Measurements from ENCODE around the gene G6PC3. TPM values are rescaled to one million over a fixed set of nuclear protein-coding genes. Genes with fewer than 3 reads are reported as not detected.
A peak's percentile ranks its signal among the peaks of the same experiment; 100 is the strongest.
"Not testable (repeated sequence)": the region's sequence is repeated elsewhere in the genome, so short reads cannot be mapped to it uniquely, and the experiment has no call there.

G6PC3 gene
- total and polyA plus RNA-seq, 8 donors: 47.3 to 64.9 (median 51.6) TPM

DNA sequence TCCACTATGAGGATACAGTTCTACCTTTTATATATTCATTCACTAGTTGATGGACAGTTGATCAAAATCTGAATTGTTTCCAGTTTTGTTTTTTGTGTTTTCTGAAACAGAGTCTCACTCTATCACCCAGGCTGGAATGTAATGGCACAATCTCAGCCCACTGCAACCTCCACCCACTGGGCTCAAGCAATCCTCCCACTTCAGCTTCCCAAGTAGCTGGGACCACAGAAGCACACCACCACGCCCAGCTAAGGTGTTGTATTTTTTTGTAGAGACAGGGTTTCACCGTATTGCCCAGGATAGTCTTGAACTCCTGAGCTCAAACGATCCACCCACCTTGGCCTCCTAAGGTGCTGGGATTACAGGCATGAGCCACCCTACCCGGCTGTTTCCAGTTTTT, 25.0 kb upstream of the G6PC3 start:
- intact Hi-C loops (cut with DNase I): no loop called here

DNA sequence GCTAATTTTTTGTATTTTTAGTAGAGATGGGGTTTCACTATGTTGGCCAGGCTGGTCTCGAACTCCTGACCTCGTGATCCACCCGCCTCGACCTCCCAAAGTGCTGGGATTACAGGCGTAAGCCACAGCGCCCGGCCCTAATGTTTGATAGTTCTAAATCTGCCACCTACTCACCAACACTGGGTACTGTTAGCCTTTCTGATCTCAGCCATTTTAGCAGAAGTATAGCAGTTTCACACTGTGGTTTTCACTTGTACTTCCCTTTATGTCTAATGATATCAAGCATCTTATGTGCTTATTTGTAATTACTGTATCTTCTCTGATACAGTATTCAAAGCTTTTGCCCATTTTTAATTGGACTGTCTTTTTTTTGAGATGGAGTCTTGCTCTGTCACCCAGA, 23.6 kb upstream of the G6PC3 start:
- ATAC-seq; H3K27ac ChIP-seq; H3K4me3 ChIP-seq; DNase-seq; H3K9me3 ChIP-seq; intact Hi-C loops (cut with DNase I); H3K27me3 ChIP-seq: not testable (repeated sequence)
- H3K36me3 ChIP-seq: peaks cover 0 to 58% of the 10 kb centered on the region in 2 donors
- peaks cover 12 to 35% of the 10 kb centered on the region in 2 donors for H3K4me1 ChIP-seq

More for the DNA sequence above, 25.0 kb upstream of the G6PC3 start:
- ATAC-seq (no peak), DNase-seq (no peak)
- peaks cover 17 to 47% of the 10 kb centered on the region in 2 donors for H3K4me1 ChIP-seq
- H3K27ac ChIP-seq: no peak overlapping the region
- TF ChIP-seq, protein P1, sequence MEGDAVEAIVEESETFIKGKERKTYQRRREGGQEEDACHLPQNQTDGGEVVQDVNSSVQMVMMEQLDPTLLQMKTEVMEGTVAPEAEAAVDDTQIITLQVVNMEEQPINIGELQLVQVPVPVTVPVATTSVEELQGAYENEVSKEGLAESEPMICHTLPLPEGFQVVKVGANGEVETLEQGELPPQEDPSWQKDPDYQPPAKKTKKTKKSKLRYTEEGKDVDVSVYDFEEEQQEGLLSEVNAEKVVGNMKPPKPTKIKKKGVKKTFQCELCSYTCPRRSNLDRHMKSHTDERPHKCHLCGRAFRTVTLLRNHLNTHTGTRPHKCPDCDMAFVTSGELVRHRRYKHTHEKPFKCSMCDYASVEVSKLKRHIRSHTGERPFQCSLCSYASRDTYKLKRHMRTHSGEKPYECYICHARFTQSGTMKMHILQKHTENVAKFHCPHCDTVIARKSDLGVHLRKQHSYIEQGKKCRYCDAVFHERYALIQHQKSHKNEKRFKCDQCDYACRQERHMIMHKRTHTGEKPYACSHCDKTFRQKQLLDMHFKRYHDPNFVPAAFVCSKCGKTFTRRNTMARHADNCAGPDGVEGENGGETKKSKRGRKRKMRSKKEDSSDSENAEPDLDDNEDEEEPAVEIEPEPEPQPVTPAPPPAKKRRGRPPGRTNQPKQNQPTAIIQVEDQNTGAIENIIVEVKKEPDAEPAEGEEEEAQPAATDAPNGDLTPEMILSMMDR (IDR thresholded peaks at IDR 0.05): no peak
- no peak overlapping the region for H3K4me3 ChIP-seq
- no peaks in the 10 kb centered on the region for H3K27me3 ChIP-seq
- peaks cover 0 to 44% of the 10 kb centered on the region in 2 donors for H3K36me3 ChIP-seq
- no peaks in the 10 kb centered on the region for H3K9me3 ChIP-seq

DNA sequence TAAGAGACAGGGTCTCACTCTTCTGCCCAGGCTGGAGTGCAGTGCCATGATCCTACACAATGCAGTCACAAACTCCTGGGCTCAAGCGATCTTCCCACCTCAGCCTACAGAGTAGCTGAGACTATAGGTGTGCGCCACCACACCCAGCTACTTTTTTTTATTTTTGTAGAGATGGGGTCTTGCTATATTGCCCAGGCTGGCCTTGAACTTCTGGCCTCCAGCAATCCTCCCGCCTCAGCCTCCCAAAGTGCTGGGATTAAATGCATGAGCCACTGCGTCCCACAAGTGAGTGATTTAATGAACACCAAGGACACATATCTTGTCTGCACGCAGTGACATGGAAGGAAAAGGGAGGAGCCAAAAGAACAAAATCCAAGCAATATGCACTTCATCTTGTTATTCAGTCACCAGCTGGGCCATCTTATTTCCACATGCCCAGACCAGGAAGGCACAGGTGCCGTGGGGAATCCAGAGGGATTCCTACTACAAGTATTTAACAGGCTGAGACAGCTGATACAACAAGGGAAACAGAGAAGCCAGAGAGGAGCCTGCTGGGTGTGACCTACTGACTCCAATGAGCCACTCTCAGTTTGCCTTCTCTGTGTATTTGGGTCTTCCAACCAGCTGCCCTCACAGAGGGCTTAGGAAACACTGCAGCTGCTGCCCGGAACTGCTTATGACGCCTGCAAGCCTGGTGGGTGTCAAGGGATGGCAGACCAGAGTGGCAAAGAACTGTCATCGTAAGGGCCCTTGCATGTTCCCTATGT, 21.1 kb upstream of the G6PC3 start:
- Histone ChIP-seq H3K27me3 (no peaks in the 10 kb centered on the region), H3K36me3 (peaks cover 0 to 83% of the 10 kb centered on the region in 2 donors), H3K4me3 (no peak overlapping the region), H3K9me3 (no peaks in the 10 kb centered on the region), H3K27ac (no peak overlapping the region), H3K4me1 (peaks cover 4 to 27% of the 10 kb centered on the region in 2 donors)
- intact Hi-C loops (cut with DNase I): no loop called here
- TF ChIP-seq, protein P1 (IDR thresholded peaks at IDR 0.05): no peak
- DNase-seq (no peak), ATAC-seq (no peak)

DNA sequence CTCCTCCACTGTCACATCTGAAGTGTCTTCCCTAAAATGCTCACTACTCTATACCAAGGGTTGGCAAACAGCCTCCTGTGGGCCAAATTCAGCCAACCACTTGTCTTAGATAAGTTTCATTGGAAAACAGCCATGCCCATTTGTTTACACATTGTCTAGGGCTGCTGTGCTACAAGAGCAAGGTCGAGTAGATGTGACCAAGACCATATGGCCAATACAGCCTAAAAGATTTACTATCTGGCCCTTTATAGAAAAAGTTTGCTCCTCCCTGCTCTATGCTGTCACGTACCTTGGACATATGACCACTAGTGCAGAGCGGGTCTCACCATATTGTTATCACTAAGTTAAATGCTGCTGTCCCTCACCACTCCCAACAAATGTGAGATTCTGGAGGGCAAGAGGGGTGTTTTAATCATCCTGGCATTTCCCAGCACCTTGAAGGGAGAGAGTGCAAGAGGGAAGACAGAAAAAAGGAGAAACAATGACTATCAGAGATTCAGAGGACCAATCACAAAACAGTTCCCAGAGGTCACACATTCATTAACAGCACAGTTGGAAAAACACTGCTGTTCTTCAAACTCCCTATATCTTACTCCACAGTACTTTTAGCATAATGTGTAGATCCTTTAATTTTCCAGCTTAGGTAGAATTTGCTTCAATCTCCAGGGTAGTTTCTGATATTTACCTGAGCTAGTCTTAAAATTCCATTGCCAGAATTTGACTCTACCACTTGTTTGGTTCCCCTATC, 17.2 kb upstream of the G6PC3 start:
- Histone ChIP-seq H3K4me3 (no peak overlapping the region), H3K27ac (no peak overlapping the region), H3K4me1 (peaks cover 2 to 15% of the 10 kb centered on the region in 2 donors), H3K9me3 (no peaks in the 10 kb centered on the region), H3K27me3 (no peaks in the 10 kb centered on the region), H3K36me3 (peaks cover 0 to 95% of the 10 kb centered on the region in 2 donors)
- ATAC-seq (peak; percentile 78), DNase-seq (no peak)
- TF ChIP-seq, protein P1 (IDR thresholded peaks at IDR 0.05): no peak
- intact Hi-C loops (cut with DNase I): no loop called here

GRCh38 chr17:44059101-44059892, 11.2 kb upstream of the G6PC3 start:
- H3K36me3 ChIP-seq: peaks cover 0 to 94% of the 10 kb centered on the region in 2 donors
- H3K27me3 ChIP-seq: no peaks in the 10 kb centered on the region
- no peak for DNase-seq
- no peak overlapping the region for H3K27ac ChIP-seq
- intact Hi-C loops (cut with DNase I): no loop called here
- ATAC-seq: no peak
- TF ChIP-seq, protein P1 (IDR thresholded peaks at IDR 0.05): no peak
- peaks cover 0 to 13% of the 10 kb centered on the region in 2 donors for H3K4me1 ChIP-seq
- H3K9me3 ChIP-seq: no peaks in the 10 kb centered on the region
- H3K4me3 ChIP-seq: no peak overlapping the region
